GM12878 (cell line): ENCODE measurements around the gene PLA2G4A. TPM values are rescaled to one million over a fixed set of nuclear protein-coding genes. Genes with fewer than 3 reads are reported as not detected.

Experiments
- ASH2L ChIP-seq: fragments of 300-600, 200-600 bp; sonication (generic); IDR thresholded peaks from 2 replicates; pipeline ENCODE4 v1.6.1; 2017; ENCODE audit warnings: low read depth, mild to moderate bottlenecking, borderline replicate concordance
- CREM ChIP-seq: IDR thresholded peaks from 2 replicates; pipeline ENCODE4 v1.6.1; 2014; ENCODE audit warnings: antibody characterized with exemption, low read depth
- NBN ChIP-seq: fragments of 450-650 bp; IDR thresholded peaks from 2 replicates; pipeline ENCODE4 v1.6.1; 2016
- NRF1 ChIP-seq: conservative IDR thresholded peaks from 2 replicates; pipeline ENCODE4 v1.6.1; 2011; ENCODE audit warnings: mild to moderate bottlenecking, low read depth, low read length, improper control_type of control experiment
- RAD51 ChIP-seq: fragments of 450-650 bp; IDR thresholded peaks from 2 replicates; pipeline ENCODE4 v1.6.1; 2016; ENCODE audit warnings: moderate library complexity, mild to moderate bottlenecking, inconsistent platforms
- SMARCA5 ChIP-seq: fragments of 450-650 bp; IDR thresholded peaks from 2 replicates; pipeline ENCODE4 v1.6.1; 2017; ENCODE audit warnings: mild to moderate bottlenecking
- polyA plus RNA-seq, 11 experiments: library from polyadenylated mRNA; depleted of rRNA in 4 of 11; unstranded in 6 of 11; stranded (reverse) in 5 of 11; fragments of >200 nt; fragmentation: Nextera tagmentation in 4 of 11; fragmentation: Illumina TruSeq in 1 of 11; extraction: Ambion mirVana in 4 of 11; extraction: Trizol in 1 of 11; gene quantifications; 1 replicate in 1 of 11; 2 replicates in 10 of 11; pipeline versions ENCODE4 v1.2.1 to v1.2.3, GENCODE V29; 2011 to 2016; ENCODE audit warnings: inconsistent platforms in 2 of 11, missing spikeins in 2 of 11, low read depth in 1 of 11
- total RNA-seq, 4 experiments: library from RNA; depleted of rRNA in 3 of 4; stranded (reverse); fragments of >200 nt in 3 of 4; fragmentation: Illumina TruSeq in 1 of 4; extraction: Trizol in 1 of 4; gene quantifications; 2 replicates each; pipeline versions ENCODE4 v1.2.1 to v1.2.3, GENCODE V29; 2013 to 2021
- TF ChIP-seq, protein P1 (sequence below): fragments of 450-650 bp; formaldehyde crosslinking; IDR thresholded peaks from 2 replicates; pipeline ENCODE4 v1.4.0; 2022; ENCODE audit warnings: mild to moderate bottlenecking, moderate library complexity
- TF ChIP-seq, protein P2 (sequence below): IDR thresholded peaks from 2 replicates; pipeline ENCODE4 v1.6.1; 2012; ENCODE audit warnings: low read depth, low read length, improper control_type of control experiment
- TF ChIP-seq, protein P3 (sequence below): fragments of 150-350 bp; IDR thresholded peaks from 2 replicates; pipeline ENCODE4 v1.6.1; 2016; ENCODE audit warnings: low read depth, low read length

PLA2G4A gene
- total and polyA plus RNA-seq, 10 of the 15 experiments (the other 5 are each of a cell fraction or from before 2014, with no cell fraction given): 0.70 to 3.3 (median 1.5) TPM; not detected in 1

DNA sequence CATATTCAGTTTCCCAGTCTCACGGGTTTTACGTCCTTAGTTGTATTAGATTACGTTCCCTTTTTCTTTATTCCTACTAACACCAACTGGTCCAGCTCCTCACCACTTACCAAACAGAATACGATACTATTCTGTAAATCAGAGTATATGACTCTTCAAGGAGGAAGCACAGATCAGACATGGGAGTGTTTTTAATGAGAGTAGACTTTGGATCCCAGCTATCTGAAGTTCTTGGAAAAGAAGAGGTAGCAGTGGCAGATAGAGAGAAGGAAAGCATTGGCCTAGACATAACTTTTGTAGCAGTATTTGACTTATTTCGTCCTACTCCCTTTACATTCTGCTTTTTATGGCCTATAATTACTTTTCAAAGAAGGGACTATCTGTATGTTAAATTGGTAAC, 24.1 kb upstream of the PLA2G4A start (continued):
- TF ChIP-seq, protein P1, sequence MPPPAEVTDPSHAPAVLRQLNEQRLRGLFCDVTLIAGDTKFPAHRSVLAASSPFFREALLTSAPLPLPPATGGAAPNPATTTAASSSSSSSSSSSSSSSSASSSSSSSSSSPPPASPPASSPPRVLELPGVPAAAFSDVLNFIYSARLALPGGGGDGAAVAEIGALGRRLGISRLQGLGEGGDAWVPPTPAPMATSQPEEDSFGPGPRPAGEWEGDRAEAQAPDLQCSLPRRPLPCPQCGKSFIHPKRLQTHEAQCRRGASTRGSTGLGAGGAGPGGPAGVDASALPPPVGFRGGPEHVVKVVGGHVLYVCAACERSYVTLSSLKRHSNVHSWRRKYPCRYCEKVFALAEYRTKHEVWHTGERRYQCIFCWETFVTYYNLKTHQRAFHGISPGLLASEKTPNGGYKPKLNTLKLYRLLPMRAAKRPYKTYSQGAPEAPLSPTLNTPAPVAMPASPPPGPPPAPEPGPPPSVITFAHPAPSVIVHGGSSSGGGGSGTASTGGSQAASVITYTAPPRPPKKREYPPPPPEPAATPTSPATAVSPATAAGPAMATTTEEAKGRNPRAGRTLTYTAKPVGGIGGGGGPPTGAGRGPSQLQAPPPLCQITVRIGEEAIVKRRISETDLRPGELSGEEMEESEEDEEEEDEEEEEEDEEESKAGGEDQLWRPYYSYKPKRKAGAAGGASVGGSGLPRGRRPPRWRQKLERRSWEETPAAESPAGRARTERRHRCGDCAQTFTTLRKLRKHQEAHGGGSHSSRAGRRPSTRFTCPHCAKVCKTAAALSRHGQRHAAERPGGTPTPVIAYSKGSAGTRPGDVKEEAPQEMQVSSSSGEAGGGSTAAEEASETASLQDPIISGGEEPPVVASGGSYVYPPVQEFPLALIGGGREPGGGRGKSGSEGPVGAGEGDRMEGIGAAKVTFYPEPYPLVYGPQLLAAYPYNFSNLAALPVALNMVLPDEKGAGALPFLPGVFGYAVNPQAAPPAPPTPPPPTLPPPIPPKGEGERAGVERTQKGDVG (CRISPR knock-in tag): no peak
- no peak for TF ChIP-seq ASH2L
- no peak for TF ChIP-seq NRF1
- no peak for TF ChIP-seq CREM
- no peak for TF ChIP-seq NBN
- TF ChIP-seq, protein P2, sequence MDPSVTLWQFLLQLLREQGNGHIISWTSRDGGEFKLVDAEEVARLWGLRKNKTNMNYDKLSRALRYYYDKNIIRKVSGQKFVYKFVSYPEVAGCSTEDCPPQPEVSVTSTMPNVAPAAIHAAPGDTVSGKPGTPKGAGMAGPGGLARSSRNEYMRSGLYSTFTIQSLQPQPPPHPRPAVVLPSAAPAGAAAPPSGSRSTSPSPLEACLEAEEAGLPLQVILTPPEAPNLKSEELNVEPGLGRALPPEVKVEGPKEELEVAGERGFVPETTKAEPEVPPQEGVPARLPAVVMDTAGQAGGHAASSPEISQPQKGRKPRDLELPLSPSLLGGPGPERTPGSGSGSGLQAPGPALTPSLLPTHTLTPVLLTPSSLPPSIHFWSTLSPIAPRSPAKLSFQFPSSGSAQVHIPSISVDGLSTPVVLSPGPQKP: no peak
- no peak for TF ChIP-seq SMARCA5
- no peak for TF ChIP-seq RAD51
- TF ChIP-seq, protein P3, sequence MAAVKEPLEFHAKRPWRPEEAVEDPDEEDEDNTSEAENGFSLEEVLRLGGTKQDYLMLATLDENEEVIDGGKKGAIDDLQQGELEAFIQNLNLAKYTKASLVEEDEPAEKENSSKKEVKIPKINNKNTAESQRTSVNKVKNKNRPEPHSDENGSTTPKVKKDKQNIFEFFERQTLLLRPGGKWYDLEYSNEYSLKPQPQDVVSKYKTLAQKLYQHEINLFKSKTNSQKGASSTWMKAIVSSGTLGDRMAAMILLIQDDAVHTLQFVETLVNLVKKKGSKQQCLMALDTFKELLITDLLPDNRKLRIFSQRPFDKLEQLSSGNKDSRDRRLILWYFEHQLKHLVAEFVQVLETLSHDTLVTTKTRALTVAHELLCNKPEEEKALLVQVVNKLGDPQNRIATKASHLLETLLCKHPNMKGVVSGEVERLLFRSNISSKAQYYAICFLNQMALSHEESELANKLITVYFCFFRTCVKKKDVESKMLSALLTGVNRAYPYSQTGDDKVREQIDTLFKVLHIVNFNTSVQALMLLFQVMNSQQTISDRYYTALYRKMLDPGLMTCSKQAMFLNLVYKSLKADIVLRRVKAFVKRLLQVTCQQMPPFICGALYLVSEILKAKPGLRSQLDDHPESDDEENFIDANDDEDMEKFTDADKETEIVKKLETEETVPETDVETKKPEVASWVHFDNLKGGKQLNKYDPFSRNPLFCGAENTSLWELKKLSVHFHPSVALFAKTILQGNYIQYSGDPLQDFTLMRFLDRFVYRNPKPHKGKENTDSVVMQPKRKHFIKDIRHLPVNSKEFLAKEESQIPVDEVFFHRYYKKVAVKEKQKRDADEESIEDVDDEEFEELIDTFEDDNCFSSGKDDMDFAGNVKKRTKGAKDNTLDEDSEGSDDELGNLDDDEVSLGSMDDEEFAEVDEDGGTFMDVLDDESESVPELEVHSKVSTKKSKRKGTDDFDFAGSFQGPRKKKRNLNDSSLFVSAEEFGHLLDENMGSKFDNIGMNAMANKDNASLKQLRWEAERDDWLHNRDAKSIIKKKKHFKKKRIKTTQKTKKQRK: no peak
